WI38 (cell line): ENCODE results near the gene APH1A.
"Not testable (repeated sequence)": the region's sequence is repeated elsewhere in the genome, so short reads cannot be mapped to it uniquely, and the experiment has no call there.

Source experiments
- H3K4me3 ChIP-seq: 2 replicates; pipeline ENCODE4 v1.5.1; 2011; ENCODE audit warnings: low read depth, mild to moderate bottlenecking, control low read depth, low read length
- CTCF ChIP-seq: IDR thresholded peaks from 2 replicates; pipeline ENCODE4 v1.5.1; 2012; ENCODE audit warnings: low read depth, mild to moderate bottlenecking, control low read depth, low read length

APH1A gene

GRCh38 chr1:150233359-150234308 is 35.2 kb downstream of the APH1A start:
- H3K4me3 ChIP-seq = peak overlapping the region; percentile 76
- no peak for TF ChIP-seq CTCF

- not testable (repeated sequence) for H3K4me3 ChIP-seq
Observed at GRCh38 chr1:150232921-150233320, 35.9 kb downstream of the APH1A start.

GRCh38 chr1:150228246-150228645 is 40.6 kb downstream of the APH1A start:
- not testable (repeated sequence) for H3K4me3 ChIP-seq

- TF ChIP-seq CTCF = no peak
Observed at GRCh38 chr1:150227228-150227627, 41.6 kb downstream of the APH1A start.

GRCh38 chr1:150226486-150226885 is 42.3 kb downstream of the APH1A start:
- no peak overlapping the region for H3K4me3 ChIP-seq
- TF ChIP-seq CTCF = no peak

More at GRCh38 chr1:150227228-150227627, 41.6 kb downstream of the APH1A start:
- no peak overlapping the region for H3K4me3 ChIP-seq

GRCh38 chr1:150225546-150225945 is 43.3 kb downstream of the APH1A start:
- H3K4me3 ChIP-seq = no peak overlapping the region
- no peak for TF ChIP-seq CTCF

GRCh38 chr1:150224983-150225382 is 43.8 kb downstream of the APH1A start:
- H3K4me3 ChIP-seq = no peak overlapping the region
- no peak for TF ChIP-seq CTCF

GRCh38 chr1:150221552-150221951 is 47.3 kb downstream of the APH1A start:
- TF ChIP-seq CTCF = no peak
- no peak overlapping the region for H3K4me3 ChIP-seq

GRCh38 chr1:150215855-150216254 is 53.0 kb downstream of the APH1A start:
- not testable (repeated sequence) for H3K4me3 ChIP-seq
